Embryonic facial prominence (tissue), 1 donor: ENCODE measurements around the gene CYSRT1.
A peak's percentile ranks its signal among the peaks of the same experiment; 100 is the strongest.

ENCODE experiments used
- DNase-seq: peaks from one replicate; pipeline ENCODE4 v3.0.0-alpha.2; 2016; ENCODE audit errors: extremely low spot score

The CYSRT1 gene

GRCh38 chr9:137227054-137227852 lies 2.3 kb downstream of the CYSRT1 start, which contains the start of gene RNF224:
Gene RNF224 (plus strand): TSS chr9:137227502. CDS start chr9:137228336, 834 bp downstream.
- DNase-seq, result no peak

GRCh38 chr9:137227853-137228505 lies 3.0 kb downstream of the CYSRT1 start:
- no peak for DNase-seq

- DNase-seq, result no peak
Observed at GRCh38 chr9:137228506-137228967, 3.6 kb downstream of the CYSRT1 start.

GRCh38 chr9:137228968-137229896 lies 4.3 kb downstream of the CYSRT1 start:
- DNase-seq, result no peak

GRCh38 chr9:137229903-137230704 lies 5.1 kb downstream of the CYSRT1 start:
- DNase-seq, result no peak

- DNase-seq, result no peak
Observed at GRCh38 chr9:137230705-137231371, 5.9 kb downstream of the CYSRT1 start, which contains the start of gene SLC34A3. Gene SLC34A3 (plus strand): TSS chr9:137230901. CDS start chr9:137231703, 802 bp downstream.

GRCh38 chr9:137231372-137232039 lies 6.5 kb downstream of the CYSRT1 start:
- DNase-seq, result no peak

- no peak for DNase-seq
Observed at GRCh38 chr9:137232101-137232500, 7.1 kb downstream of the CYSRT1 start.

GRCh38 chr9:137232510-137232909 lies 7.5 kb downstream of the CYSRT1 start:
- no peak for DNase-seq

- no peak for DNase-seq
Observed at GRCh38 chr9:137233143-137233980, 8.4 kb downstream of the CYSRT1 start.

GRCh38 chr9:137234055-137234697 lies 9.2 kb downstream of the CYSRT1 start:
- no peak for DNase-seq

- DNase-seq, result no peak
Observed at GRCh38 chr9:137234758-137235423, 9.9 kb downstream of the CYSRT1 start.

- DNase-seq, result no peak
Observed at GRCh38 chr9:137235424-137236237, 10.7 kb downstream of the CYSRT1 start.

- DNase-seq, result peak; percentile 40
Observed at GRCh38 chr9:137236238-137236935, 11.4 kb downstream of the CYSRT1 start.

- DNase-seq, result no peak
Observed at GRCh38 chr9:137236936-137237421, 12.0 kb downstream of the CYSRT1 start.
